HG03280 (cell line): Measurements from ENCODE around the gene SEZ6.

Experiments
- ATAC-seq: cut with Tn5 transposase; IDR thresholded peaks from one replicate; pipeline ENCODE4 v1.9.1; 2021; ENCODE audit warnings: mild to moderate bottlenecking, moderate library complexity; ENCODE audit not compliant: unreplicated experiment

The SEZ6 gene

GRCh38 chr17:29005936-29006511 lies at the start of gene SEZ6:
Gene SEZ6 (minus strand): TSS chr17:29006033. CDS start chr17:29005869, 164 bp downstream.
- no peak for ATAC-seq

- ATAC-seq = no peak
Observed at GRCh38 chr17:29054835-29055234, 49.0 kb upstream of the SEZ6 start.

- no peak for ATAC-seq
Observed at GRCh38 chr17:29051731-29052130, 45.9 kb upstream of the SEZ6 start.

GRCh38 chr17:29051194-29051593 lies 45.4 kb upstream of the SEZ6 start:
- no peak for ATAC-seq

- no peak for ATAC-seq
Observed at GRCh38 chr17:29050176-29050575, 44.3 kb upstream of the SEZ6 start.

GRCh38 chr17:29049541-29050145 lies 43.8 kb upstream of the SEZ6 start:
- no peak for ATAC-seq

GRCh38 chr17:29048440-29049368 lies 42.9 kb upstream of the SEZ6 start:
- no peak for ATAC-seq

- no peak for ATAC-seq
Observed at GRCh38 chr17:29046473-29046839, 40.6 kb upstream of the SEZ6 start.

GRCh38 chr17:29045734-29046472 lies 40.1 kb upstream of the SEZ6 start:
- no peak for ATAC-seq

GRCh38 chr17:29045026-29045425 lies 39.2 kb upstream of the SEZ6 start:
- ATAC-seq = no peak

GRCh38 chr17:29043539-29044145 lies 37.8 kb upstream of the SEZ6 start:
- ATAC-seq = no peak

GRCh38 chr17:29042679-29043538 lies 37.1 kb upstream of the SEZ6 start, which contains the start of gene PIPOX:
Gene PIPOX (plus strand): TSS chr17:29043141. CDS start chr17:29043226, 85 bp downstream.
- ATAC-seq = no peak

GRCh38 chr17:29042026-29042678 lies 36.3 kb upstream of the SEZ6 start:
- no peak for ATAC-seq

- ATAC-seq = no peak
Observed at GRCh38 chr17:29041571-29041970, 35.7 kb upstream of the SEZ6 start.

- ATAC-seq = no peak
Observed at GRCh38 chr17:29041091-29041490, 35.3 kb upstream of the SEZ6 start.

- no peak for ATAC-seq
Observed at GRCh38 chr17:29039764-29040598, 34.1 kb upstream of the SEZ6 start.

GRCh38 chr17:29038085-29038795 lies 32.4 kb upstream of the SEZ6 start:
- ATAC-seq = no peak

GRCh38 chr17:29037739-29038084 lies 31.9 kb upstream of the SEZ6 start:
- no peak for ATAC-seq
